Measurements from ENCODE around the gene GPR22. TPM values are rescaled to one million over a fixed set of nuclear protein-coding genes. Genes with fewer than 3 reads are reported as not detected.

The GPR22 gene
- total RNA-seq, 2 donors from 2014 or later, result 15.7 to 33.5 TPM

Other genes starting within 250 kb of the GPR22 start
- 10 to 100 TPM; 42.8 to 57.8 TPM for gene COG5, start 93.9 kb downstream of the GPR22 start, total RNA-seq
- 1 to 10 TPM; 6.1 to 6.4 TPM for gene DUS4L, start 93.9 kb downstream of the GPR22 start, total RNA-seq
- gene BCAP29, start 110.2 kb downstream of the GPR22 start, total RNA-seq, result 10 to 100 TPM; 84.1 to 95.2 TPM
- under 1 TPM; 0.58 to 0.74 TPM for gene SLC26A4, start 190.8 kb downstream of the GPR22 start, total RNA-seq